COLO668 (cell line): ENCODE data around the gene SLC43A3.
"Not testable (repeated sequence)": the region's sequence is repeated elsewhere in the genome, so short reads cannot be mapped to it uniquely, and the experiment has no call there.

ENCODE experiments used
- DNase-seq: peaks from one replicate; lab custom pipeline; 2025; ENCODE audit not compliant: unreplicated experiment; lab: John Stamatoyannopoulos, UW

The SLC43A3 gene

DNA sequence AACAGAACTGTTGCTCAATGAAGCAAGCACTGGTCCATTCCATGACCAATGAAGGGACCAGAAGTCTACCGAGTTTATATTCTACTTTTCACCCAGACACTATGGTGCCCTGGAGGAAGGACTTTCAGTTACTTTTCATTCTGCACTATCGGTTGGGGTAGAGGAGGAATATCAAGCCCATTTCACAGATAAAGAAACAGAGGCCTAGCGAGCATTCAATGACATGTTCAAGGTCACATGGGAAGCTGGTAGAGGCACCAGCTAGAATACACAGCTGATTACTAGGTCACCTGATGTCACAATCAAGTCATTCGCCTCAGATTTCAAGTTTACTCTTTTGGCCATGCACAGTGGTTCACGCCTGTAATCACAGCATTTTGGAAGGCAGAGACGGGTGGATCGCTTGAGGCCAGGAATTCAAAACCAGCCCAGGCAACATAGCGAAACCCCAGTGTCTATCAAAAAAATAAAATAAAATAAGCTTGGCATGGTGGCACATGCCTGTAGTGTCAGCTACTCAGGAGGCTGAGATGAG lies 18.9 kb downstream of the SLC43A3 start:
- no peak for DNase-seq

- DNase-seq, result no peak
Observed at GRCh38 chr11:57407010-57407920, 19.7 kb downstream of the SLC43A3 start.

DNA sequence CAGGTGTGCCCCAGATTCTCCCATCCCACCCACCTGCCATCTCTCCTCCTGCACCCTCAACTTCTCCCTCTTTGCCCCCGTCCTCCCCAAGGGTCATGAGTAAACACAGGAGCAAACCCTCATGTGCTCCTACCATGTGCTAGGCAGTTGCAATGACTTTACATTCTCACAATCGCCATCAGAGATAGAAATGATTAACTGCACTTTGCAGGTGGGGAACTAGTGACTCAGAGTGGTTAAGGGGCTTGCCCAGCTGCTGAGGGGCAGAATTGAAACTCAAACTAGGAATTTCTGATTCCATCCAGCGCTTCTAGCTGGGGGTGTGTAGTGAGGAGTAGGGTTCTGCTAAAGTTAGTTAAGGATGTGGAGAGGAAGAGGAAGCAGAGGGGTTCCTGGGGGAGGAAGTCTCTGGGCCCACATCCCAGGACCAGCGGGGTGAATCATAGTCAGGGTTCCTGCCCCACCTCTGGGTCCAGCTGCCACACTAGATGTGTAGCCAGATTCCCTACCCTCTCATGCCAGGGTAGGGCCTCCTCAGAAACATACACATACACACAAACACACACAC lies 20.5 kb downstream of the SLC43A3 start:
- DNase-seq, result no peak

- no peak for DNase-seq
Observed at GRCh38 chr11:57405271-57405860, 21.6 kb downstream of the SLC43A3 start.

GRCh38 chr11:57403802-57404147 lies 23.1 kb downstream of the SLC43A3 start:
- DNase-seq, result no peak

DNA sequence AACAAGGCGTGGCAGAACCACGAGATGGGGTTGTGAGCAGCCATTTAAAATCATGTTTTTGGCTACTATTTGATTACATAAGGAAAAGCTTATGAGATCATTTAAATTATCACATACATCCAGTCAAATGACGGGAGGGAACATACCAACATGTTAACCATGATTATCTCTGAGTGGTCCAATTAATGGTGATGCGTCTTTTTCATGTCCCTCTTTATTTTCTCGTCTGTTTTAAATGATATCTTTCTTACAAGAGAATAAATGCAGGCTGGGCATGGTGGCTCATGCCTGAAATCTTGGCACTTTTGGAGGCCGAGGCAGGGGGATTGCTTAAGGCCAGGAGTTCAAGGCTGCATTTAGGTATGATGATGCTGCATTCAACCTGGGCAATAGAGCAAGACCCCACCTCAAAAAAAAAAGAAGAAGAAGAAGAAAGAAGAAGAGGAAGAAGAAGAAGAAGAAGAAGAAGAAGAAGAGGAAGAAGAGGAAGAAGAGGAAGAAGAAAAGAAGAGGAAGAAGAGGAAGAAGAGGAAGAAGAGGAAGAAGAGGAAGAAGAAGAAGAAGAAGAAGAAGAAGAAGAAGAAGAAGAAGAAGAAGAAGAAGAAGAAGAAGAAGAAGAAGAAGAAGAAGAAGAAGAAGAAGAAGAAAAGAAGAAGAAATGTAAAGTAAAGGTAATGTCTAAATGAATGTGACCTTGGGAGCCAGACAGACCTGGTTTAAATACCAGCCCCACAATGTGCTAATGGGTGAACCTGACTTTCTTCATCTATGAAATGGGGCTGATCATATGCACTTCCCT lies 23.7 kb downstream of the SLC43A3 start:
- not testable (repeated sequence) for DNase-seq

DNA sequence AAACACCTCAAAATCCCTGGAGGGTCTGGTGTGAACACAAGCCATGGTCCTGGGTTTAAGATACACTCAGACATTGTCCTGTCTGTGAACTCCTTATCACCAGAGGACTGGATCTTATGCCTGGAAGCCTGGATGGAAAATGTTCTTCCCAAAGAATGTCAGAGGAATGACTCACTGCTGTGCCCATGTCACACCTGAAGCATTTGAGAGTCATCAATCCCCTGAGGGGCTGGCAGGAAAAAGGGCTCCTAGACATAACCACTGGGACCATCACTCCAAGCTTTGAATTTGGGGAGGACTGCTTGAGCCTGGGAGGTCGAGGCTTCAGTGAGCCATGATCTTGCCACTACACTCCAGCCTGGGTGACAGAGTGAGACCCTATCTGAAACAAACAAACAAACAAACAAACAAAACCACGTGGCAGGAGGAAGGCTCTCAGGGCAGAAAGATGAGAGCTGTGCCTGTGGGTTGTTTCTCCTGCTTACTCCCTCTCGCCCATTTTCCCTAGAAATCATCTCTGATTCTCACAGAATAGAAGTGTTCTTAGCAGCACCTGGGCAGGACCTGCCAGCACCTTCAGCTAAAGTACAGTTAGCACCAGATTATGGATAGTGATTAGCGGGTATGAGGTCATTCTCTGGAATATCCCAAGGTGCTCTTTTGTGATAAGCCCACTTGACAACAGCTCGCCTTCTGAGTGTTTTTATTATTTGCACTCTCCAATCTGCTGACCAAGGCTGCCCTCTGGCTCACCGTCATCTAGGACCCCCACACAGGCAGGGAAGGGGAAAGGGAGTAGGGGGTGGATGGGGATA lies 24.5 kb downstream of the SLC43A3 start:
- DNase-seq, result no peak

GRCh38 chr11:57399972-57400578 lies 26.8 kb downstream of the SLC43A3 start:
- no peak for DNase-seq

- no peak for DNase-seq
Observed at GRCh38 chr11:57399221-57399620, 27.7 kb downstream of the SLC43A3 start.

GRCh38 chr11:57397394-57397990 lies 29.4 kb downstream of the SLC43A3 start:
- DNase-seq, result no peak

GRCh38 chr11:57396744-57397143 lies 30.2 kb downstream of the SLC43A3 start:
- DNase-seq, result no peak

DNA sequence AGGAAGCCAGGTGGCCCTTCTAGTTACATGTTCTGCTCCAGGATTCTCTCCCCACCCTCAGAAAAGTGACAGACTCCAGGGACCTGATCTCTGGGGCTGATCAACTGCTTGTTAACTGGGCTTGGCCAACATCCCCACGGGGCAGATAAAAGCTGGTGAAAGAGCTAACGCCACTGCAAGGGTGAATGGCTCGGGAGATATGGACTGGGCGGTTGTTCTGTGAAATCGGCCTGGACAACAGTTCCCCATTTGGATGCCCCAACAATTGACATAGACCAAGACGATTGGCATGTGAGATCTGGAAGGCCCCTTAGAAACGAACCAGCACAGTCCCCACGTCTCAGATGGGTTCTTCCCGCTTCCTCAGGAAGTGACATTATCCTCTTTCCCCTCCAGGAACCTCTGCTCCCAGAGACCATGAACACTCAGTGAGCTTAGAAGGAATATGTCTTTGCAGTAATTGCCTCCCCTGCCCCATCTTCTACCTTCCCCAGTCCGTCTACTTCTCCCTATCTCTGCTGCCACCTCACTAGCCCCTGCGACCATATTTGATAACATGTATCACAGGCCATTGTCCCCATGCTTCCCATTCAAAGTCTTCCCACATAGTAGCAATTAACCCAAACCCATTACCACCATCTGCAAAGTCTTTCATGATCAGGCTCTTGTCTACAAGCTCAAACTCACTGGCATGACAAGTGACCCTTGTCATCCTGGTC lies 30.9 kb downstream of the SLC43A3 start:
- no peak for DNase-seq

- no peak for DNase-seq
Observed at GRCh38 chr11:57394203-57394965, 32.5 kb downstream of the SLC43A3 start.

DNA sequence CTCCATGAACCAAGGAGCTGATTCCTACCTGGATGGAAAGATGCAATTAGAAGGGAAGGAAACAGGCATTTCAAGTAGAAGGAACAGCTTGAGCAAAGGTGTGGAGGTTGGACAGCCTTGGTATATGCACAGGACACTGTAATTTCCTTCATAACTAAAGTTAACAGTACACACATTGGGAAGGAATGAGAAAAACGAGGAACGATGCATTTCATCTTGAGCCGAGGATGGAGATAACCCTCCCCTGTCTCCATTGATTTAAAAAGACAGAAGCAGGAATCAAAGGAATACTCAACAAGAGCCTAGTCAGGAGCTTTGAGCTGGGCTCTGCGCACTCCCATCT lies 34.2 kb downstream of the SLC43A3 start:
- DNase-seq, result no peak

DNA sequence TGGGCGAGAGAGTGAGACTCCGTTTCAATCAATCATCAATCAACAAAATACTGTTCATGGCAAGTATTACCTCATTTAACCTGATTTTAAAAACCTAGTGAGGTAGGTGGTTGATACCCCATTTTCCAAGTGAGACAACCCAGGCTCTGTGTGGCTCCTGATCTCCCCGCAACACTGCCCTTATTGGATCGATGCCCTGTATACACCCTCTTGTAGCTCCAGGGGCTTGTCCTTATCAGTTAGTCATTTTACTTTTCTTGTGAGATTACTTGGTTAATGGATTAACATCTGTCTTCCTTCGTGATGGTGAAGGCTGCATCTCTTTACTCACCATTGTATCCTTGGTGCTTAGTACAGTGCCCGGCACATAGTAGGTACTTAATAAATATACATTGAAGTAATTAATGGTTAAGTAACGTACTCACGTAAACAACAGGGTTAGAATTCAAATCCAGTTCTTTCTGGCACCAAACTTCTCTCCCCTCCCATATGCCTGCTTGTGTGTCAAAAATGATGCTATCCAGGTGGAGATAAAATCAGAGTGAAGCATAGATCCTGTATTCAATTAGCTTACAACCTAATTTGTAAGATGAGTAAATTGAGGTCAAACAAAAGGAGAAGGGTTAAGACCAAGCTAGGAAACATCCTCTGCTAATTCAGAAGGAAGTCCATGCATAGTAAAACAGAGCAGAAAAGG lies 34.7 kb downstream of the SLC43A3 start:
- no peak for DNase-seq

- no peak for DNase-seq
Observed at GRCh38 chr11:57391539-57391938, 35.4 kb downstream of the SLC43A3 start.

GRCh38 chr11:57391111-57391510 lies 35.8 kb downstream of the SLC43A3 start:
- DNase-seq, result no peak

DNA sequence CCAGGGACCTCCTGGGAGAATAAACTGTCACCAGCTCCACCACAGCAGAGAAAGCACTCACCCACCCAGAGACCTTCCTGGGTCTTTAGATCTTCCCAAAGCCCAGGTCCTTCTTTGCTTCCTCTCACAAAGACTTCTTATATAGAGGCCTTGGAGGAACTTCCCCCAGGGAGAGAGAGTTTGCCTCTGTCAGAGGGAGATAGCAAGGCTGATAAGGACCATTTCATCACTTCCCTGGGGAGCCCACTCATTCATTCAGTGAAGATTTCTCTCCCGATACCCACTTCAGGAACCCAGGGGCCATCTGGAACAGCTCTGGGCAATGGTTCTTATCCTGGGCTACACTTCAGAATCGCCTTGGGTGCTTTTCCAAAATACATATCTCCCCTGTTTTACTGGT lies 36.4 kb downstream of the SLC43A3 start, which contains the start of gene PRG2:
PRG2 (minus strand) TSS at position 116 of the 400 bp plus-strand sequence. CDS start 706 bp downstream, outside the sequence.
- no peak for DNase-seq
